H1 (cell line): Measurements from ENCODE around the gene TRIM14. TPM values are rescaled to one million over a fixed set of nuclear protein-coding genes. Genes with fewer than 3 reads are reported as not detected.

Experiments used
- CTCF ChIA-PET: fragments of 300-600 bp; sonication (Branson Sonifier 250); formaldehyde crosslinking; loops from one replicate; lab custom pipeline; 2021; ENCODE audit not compliant: partially characterized antibody; lab: Charles Lee
- POLR2A ChIA-PET: fragments of 300-600 bp; sonication (Branson Sonifier 250); formaldehyde crosslinking; loops from one replicate; lab custom pipeline; 2021; ENCODE audit warnings: inconsistent platforms; ENCODE audit not compliant: partially characterized antibody; lab: Charles Lee
- DNase-seq, 2 experiments: peaks; one replicate each; pipeline versions ENCODE4 v3.0.0 to v3.0.0-alpha.2; 2010 to 2022; ENCODE audit warnings: low spot score in 2 of 2, low read depth in 1 of 2, mixed read lengths in 1 of 2
- FAIRE-seq: peaks from 2 replicates; lab custom pipeline; 2011; peaks lifted over from hg19 to GRCh38; lab: Jason Lieb, UNC
- H2AFZ ChIP-seq: 2 replicates; pipeline ENCODE4 v1.8.1; 2012; ENCODE audit warnings: low read length, inconsistent platforms
- H2AK5ac ChIP-seq: 2 replicates; pipeline ENCODE4 v1.6.1; 2013; ENCODE audit warnings: low read depth, low read length
- H2BK120ac ChIP-seq: replicated peaks from 2 replicates; pipeline ENCODE3; 2013; ENCODE audit warnings: low read depth, low read length, inconsistent platforms
- H2BK12ac ChIP-seq: 2 replicates; pipeline ENCODE4 v1.6.1; 2013; ENCODE audit warnings: low read depth, low read length
- H2BK15ac ChIP-seq: 2 replicates; pipeline ENCODE4 v1.6.1; 2013; ENCODE audit warnings: low read length
- H2BK20ac ChIP-seq: 2 replicates; pipeline ENCODE4 v1.6.1; 2013; ENCODE audit warnings: low read length
- H2BK5ac ChIP-seq: 2 replicates; pipeline ENCODE4 v1.6.1; 2013; ENCODE audit warnings: low read depth, low read length
- H3K14ac ChIP-seq: 2 replicates; pipeline ENCODE4 v1.6.1; 2013; ENCODE audit warnings: inconsistent platforms; ENCODE audit not compliant: insufficient read length
- H3K18ac ChIP-seq: 2 replicates; pipeline ENCODE4 v1.6.1; 2013; ENCODE audit warnings: low read length; ENCODE audit errors: extremely low read depth
- H3K23ac ChIP-seq: 2 replicates; pipeline ENCODE4 v1.6.1; 2013; ENCODE audit warnings: inconsistent platforms; ENCODE audit not compliant: insufficient read length
- H3K23me2 ChIP-seq: 2 replicates; pipeline ENCODE4 v1.6.1; 2013; ENCODE audit warnings: low read depth, low read length
- H3K27ac ChIP-seq: 2 replicates; pipeline ENCODE4 v1.6.1; 2011; ENCODE audit warnings: low read depth, low read length, inconsistent platforms
- H3K27me3 ChIP-seq, 4 experiments: replicated peaks in 1 of 4; 1 replicate in 1 of 4; 2 replicates in 3 of 4; pipeline versions ENCODE4 v1.6.1 to v1.8.1; 2011 to 2013; ENCODE audit warnings: low read length in 3 of 4, mild to moderate bottlenecking in 3 of 4, inconsistent platforms in 2 of 4, mixed read lengths in 2 of 4, moderate library complexity in 1 of 4; ENCODE audit not compliant: control insufficient read depth in 3 of 4, insufficient read depth in 3 of 4; ENCODE audit errors: extremely low read depth in 1 of 4
- H3K36me3 ChIP-seq, 4 experiments: 2 replicates each; pipeline versions ENCODE4 v1.6.1 to v1.8.1; 2011 to 2013; ENCODE audit warnings: mild to moderate bottlenecking in 4 of 4, low read length in 3 of 4, moderate library complexity in 2 of 4, control low read depth in 1 of 4, inconsistent platforms in 1 of 4; ENCODE audit not compliant: insufficient read depth in 4 of 4, control insufficient read depth in 2 of 4
- H3K4ac ChIP-seq: replicated peaks from 2 replicates; pipeline ENCODE3; 2013; ENCODE audit warnings: low read length, low read depth, mixed read lengths, inconsistent platforms; ENCODE audit not compliant: insufficient read length
- H3K4me1 ChIP-seq, 4 experiments: replicated peaks in 1 of 4; 1 replicate in 1 of 4; 2 replicates in 3 of 4; pipeline versions ENCODE4 v1.6.1 to v1.8.1; 2011 to 2013; ENCODE audit warnings: low read length in 3 of 4, inconsistent platforms in 2 of 4, mixed read lengths in 1 of 4; ENCODE audit not compliant: insufficient read depth in 4 of 4, control insufficient read depth in 3 of 4
- H3K4me2 ChIP-seq, 2 experiments: 2 replicates each; pipeline versions ENCODE4 v1.6.1 to v1.8.1; 2011 to 2013; ENCODE audit warnings: low read depth in 2 of 2, low read length in 2 of 2, control low read depth in 1 of 2, inconsistent platforms in 1 of 2, mild to moderate bottlenecking in 1 of 2; ENCODE audit not compliant: insufficient read depth in 1 of 2
- H3K4me3 ChIP-seq, 4 experiments: fragments of 200-600, 300-600 bp in 1 of 4; sonication (generic), shearing (Covaris generic), sonication (Bioruptor Twin) in 1 of 4; 2 replicates each; pipeline versions ENCODE4 v1.5.1 to v1.8.1; 2011 to 2016; ENCODE audit warnings: low read length in 4 of 4, low read depth in 3 of 4, control low read depth in 2 of 4, inconsistent platforms in 2 of 4, mild to moderate bottlenecking in 2 of 4, mixed read lengths in 1 of 4, moderate library complexity in 1 of 4; ENCODE audit not compliant: insufficient read depth in 2 of 4; ENCODE audit errors: extremely low read depth in 1 of 4
- H3K56ac ChIP-seq: replicated peaks from 2 replicates; pipeline ENCODE3; 2013; ENCODE audit warnings: low read depth, mild to moderate bottlenecking, mixed read lengths, low read length, inconsistent platforms; ENCODE audit not compliant: insufficient read length
- H3K79me1 ChIP-seq: 2 replicates; pipeline ENCODE4 v1.6.1; 2013; ENCODE audit warnings: low read depth, low read length, control low read depth
- H3K79me2 ChIP-seq, 2 experiments: 2 replicates each; pipeline versions ENCODE4 v1.6.1 to v1.8.1; 2012 to 2013; ENCODE audit warnings: low read length in 2 of 2, mild to moderate bottlenecking in 2 of 2, inconsistent platforms in 1 of 2; ENCODE audit not compliant: insufficient read depth in 2 of 2, control insufficient read depth in 1 of 2
- H3K9ac ChIP-seq, 4 experiments: replicated peaks in 1 of 4; 1 replicate in 1 of 4; 2 replicates in 3 of 4; pipeline versions ENCODE4 v1.6.1 to v1.8.1; 2011 to 2013; ENCODE audit warnings: low read depth in 3 of 4, low read length in 3 of 4, control low read depth in 2 of 4, mild to moderate bottlenecking in 2 of 4, moderate library complexity in 2 of 4, inconsistent platforms in 1 of 4; ENCODE audit errors: extremely low read depth in 1 of 4
- H3K9me3 ChIP-seq, 2 experiments: 2 replicates each; pipeline versions ENCODE4 v1.6.1 to v1.8.1; 2012 to 2013; ENCODE audit warnings: mild to moderate bottlenecking in 2 of 2, moderate library complexity in 2 of 2, control low read depth in 1 of 2, inconsistent platforms in 1 of 2, low read depth in 1 of 2, low read length in 1 of 2, mixed read lengths in 1 of 2; ENCODE audit not compliant: insufficient read depth in 2 of 2
- H4K20me1 ChIP-seq, 2 experiments: replicated peaks in 1 of 2; 2 replicates each; pipeline versions ENCODE3 to v1.8.1; 2011 to 2013; ENCODE audit warnings: inconsistent platforms in 2 of 2, low read length in 2 of 2, mild to moderate bottlenecking in 1 of 2; ENCODE audit not compliant: insufficient read depth in 2 of 2, control insufficient read depth in 1 of 2
- H4K5ac ChIP-seq: 2 replicates; pipeline ENCODE4 v1.6.1; 2013; ENCODE audit warnings: low read length, low read depth, mixed read lengths, inconsistent platforms; ENCODE audit not compliant: insufficient read length
- H4K8ac ChIP-seq: 2 replicates; pipeline ENCODE4 v1.8.0; 2013; ENCODE audit warnings: mild to moderate bottlenecking, moderate library complexity, low read length, inconsistent platforms; ENCODE audit not compliant: insufficient read depth; ENCODE audit errors: extremely low read depth
- H4K91ac ChIP-seq: replicated peaks from 2 replicates; pipeline ENCODE3; 2013; ENCODE audit warnings: low read length, mixed read lengths, inconsistent platforms; ENCODE audit not compliant: insufficient read length
- JUND ChIP-seq: IDR thresholded peaks from 2 replicates; pipeline ENCODE4 v1.6.1; 2011; ENCODE audit warnings: mild to moderate bottlenecking, improper control_type of control experiment, low read length
- WGBS, 2 experiments: shearing (Covaris generic) in 1 of 2; methylation state at CpG; one replicate each; pipeline versions ENCODE4 v1.1.6 to v1.1.7; 2013 to 2015; ENCODE audit warnings: low lambda C conversion rate in 2 of 2, mixed read lengths in 2 of 2, inconsistent platforms in 1 of 2, low coverage in 1 of 2, missing lambda C conversion rate in 1 of 2; ENCODE audit not compliant: insufficient replicate concordance in 2 of 2, insufficient coverage in 1 of 2, insufficient read length in 1 of 2; ENCODE audit errors: extremely low coverage in 1 of 2, missing lambda C conversion rate in 1 of 2; 5-methylcytosine and 5-hydroxymethylcytosine counted together
- polyA plus RNA-seq, 7 experiments: library from polyadenylated mRNA; depleted of rRNA in 3 of 7; stranded (reverse) in 5 of 7; unstranded in 2 of 7; fragments of >200 nt in 5 of 7; fragments of 200-250 nt in 2 of 7; gene quantifications; 1 replicate in 5 of 7; 2 replicates in 1 of 7; 4 replicates in 1 of 7; pipeline versions ENCODE4 v1.2.1 to v1.2.3, GENCODE V29; 2011 to 2013; ENCODE audit warnings: missing spikeins in 2 of 7, mixed read lengths in 2 of 7
- total RNA-seq: library from RNA; stranded (reverse); fragmentation: NEBNext Ultra II Directional; extraction: Animal tissue kit (Norgen Biotek cat#: 25700); gene quantifications from 2 replicates; pipeline ENCODE4 v1.2.1, GENCODE V29; 2021

The TRIM14 gene
- total and polyA plus RNA-seq, 2 of the 8 experiments (the other 6 are each of a cell fraction or from before 2014, with no cell fraction given): 9.2 to 19.4 TPM

GRCh38 chr9:98043915-98044314 is 75.1 kb downstream of the TRIM14 start:
- no peak overlapping the region for H3K56ac ChIP-seq
- no peak overlapping the region for H3K27ac ChIP-seq
- WGBS, 2 experiments: 97% methylated on average over 5 of the region's 5 CpGs; no CpG with 5 or more reads in 1 of the 2 experiments
- H4K8ac ChIP-seq: no peak overlapping the region
- H2AK5ac ChIP-seq: no peak overlapping the region
- H3K9ac ChIP-seq: no peak overlapping the region
- no peak overlapping the region for H2BK15ac ChIP-seq
- H3K4me2 ChIP-seq: no peak overlapping the region
- H3K27me3 ChIP-seq: no peaks in the 10 kb centered on the region
- H3K79me2 ChIP-seq: no peaks in the 10 kb centered on the region
- H4K20me1 ChIP-seq: no peaks in the 10 kb centered on the region
- H3K14ac ChIP-seq: no peak overlapping the region
- H3K9me3 ChIP-seq: no peaks in the 10 kb centered on the region
- H2BK20ac ChIP-seq: no peak overlapping the region
- H2AFZ ChIP-seq: no peak overlapping the region
- POLR2A ChIA-PET: no interaction called here
- H3K4ac ChIP-seq: no peak overlapping the region
- no peak overlapping the region for H2BK12ac ChIP-seq
- no peak overlapping the region for H3K18ac ChIP-seq
- no peaks in the 10 kb centered on the region for H3K23me2 ChIP-seq
- no peak for FAIRE-seq
- no peak overlapping the region for H4K5ac ChIP-seq
- H3K4me1 ChIP-seq: no peaks in the 10 kb centered on the region
- no peaks in the 10 kb centered on the region for H3K36me3 ChIP-seq
- no peak overlapping the region for H2BK120ac ChIP-seq
- no peak overlapping the region for H3K4me3 ChIP-seq
- no peak for DNase-seq
- no peaks in the 10 kb centered on the region for H3K79me1 ChIP-seq
- H2BK5ac ChIP-seq: no peak overlapping the region
- H3K23ac ChIP-seq: no peak overlapping the region
- TF ChIP-seq JUND: no peak
- CTCF ChIA-PET: interaction anchor here (0.8 to 4.0 kb wide), 6 partner anchors 9 to 160 kb away, joined by 3 to 25 read pairs (median 4); no protein-coding TSS in a partner anchor
- H4K91ac ChIP-seq: no peak overlapping the region
